ENCODE measurements around the gene PRKCH.
"Not testable (repeated sequence)": the region's sequence is repeated elsewhere in the genome, so short reads cannot be mapped to it uniquely, and the experiment has no call there.

- not testable (repeated sequence) for TF ChIP-seq CTCF, EP300, POLR2AphosphoS5, POLR2A (IDR thresholded peaks at IDR 0.05)
Measured at GRCh38 chr14:61320170-61320569, 1.2 kb upstream of the PRKCH start.
